HepG2 (cell line): Measurements from ENCODE around the gene ICE2. TPM values are rescaled to one million over a fixed set of nuclear protein-coding genes. Genes with fewer than 3 reads are reported as not detected.

Experiments used
- EHMT2 ChIP-seq: fragments of 200-600 bp; sonication (generic); IDR thresholded peaks from 2 replicates; pipeline ENCODE4 v1.7.0; 2017; ENCODE audit warnings: antibody characterized with exemption, low read depth, low read length, borderline replicate concordance
- NFE2 ChIP-seq: sonication (generic); formaldehyde crosslinking; IDR thresholded peaks from 2 replicates; pipeline ENCODE4 v1.4.0; 2020; ENCODE audit warnings: missing genetic modification reagents
- RELA ChIP-seq: sonication (generic); formaldehyde crosslinking; IDR thresholded peaks from 2 replicates; pipeline ENCODE4 v1.4.0; 2020; ENCODE audit warnings: missing genetic modification reagents
- RXRA ChIP-seq: sonication (generic); formaldehyde crosslinking; IDR thresholded peaks from 2 replicates; pipeline ENCODE4 v1.5.1; 2020; ENCODE audit warnings: missing genetic modification reagents
- SUZ12 ChIP-seq: fragments of 150-350 bp; IDR thresholded peaks from 2 replicates; pipeline ENCODE4 v1.6.1; 2014; ENCODE audit warnings: low read depth, low read length
- ZBTB8A ChIP-seq: sonication (generic); formaldehyde crosslinking; IDR thresholded peaks from 2 replicates; pipeline ENCODE4 v1.4.0; 2020; ENCODE audit warnings: mild to moderate bottlenecking, low read depth, missing genetic modification reagents, borderline replicate concordance
- ZNF207 ChIP-seq: fragments of 450-650 bp; IDR thresholded peaks from 2 replicates; pipeline ENCODE4 v1.6.1; 2016; ENCODE audit warnings: antibody characterized with exemption, borderline replicate concordance
- ZNF382 ChIP-seq: sonication (generic); formaldehyde crosslinking; IDR thresholded peaks from 2 replicates; pipeline ENCODE4 v1.5.0; 2020; ENCODE audit warnings: missing genetic modification reagents, mild to moderate bottlenecking, borderline replicate concordance
- ZNF770 ChIP-seq: sonication (generic); formaldehyde crosslinking; IDR thresholded peaks from 2 replicates; pipeline ENCODE4 v1.5.0; 2020; ENCODE audit warnings: mild to moderate bottlenecking, missing genetic modification reagents
- polyA plus RNA-seq, 8 experiments: library from polyadenylated mRNA; depleted of rRNA in 3 of 8; stranded (reverse) in 7 of 8; unstranded in 1 of 8; fragments of >200 nt; fragmentation: Illumina TruSeq in 4 of 8; extraction: Trizol in 4 of 8; gene quantifications; 2 replicates each; pipeline versions ENCODE4 v1.2.1 to v1.2.3, GENCODE V29; 2011 to 2016; ENCODE audit warnings: low read depth in 4 of 8, missing spikeins in 1 of 8, mixed read lengths in 1 of 8; ENCODE audit not compliant: insufficient read depth in 1 of 8
- total RNA-seq, 5 experiments: library from RNA; depleted of rRNA; stranded (reverse); fragments of >200 nt; fragmentation: Illumina TruSeq; extraction: Trizol; gene quantifications; 2 replicates each; pipeline ENCODE4 v1.2.3, GENCODE V29; 2016; ENCODE audit warnings: low read depth in 1 of 5
- TF ChIP-seq, protein P1 (sequence below): sonication (generic); formaldehyde crosslinking; IDR thresholded peaks from 2 replicates; pipeline ENCODE4 v1.4.0; 2020; ENCODE audit warnings: mild to moderate bottlenecking, missing genetic modification reagents
- TF ChIP-seq, protein P2 (sequence below), 2 experiments: fragments of 450-650 bp in 1 of 2; sonication (generic) in 1 of 2; formaldehyde crosslinking in 1 of 2; IDR thresholded peaks; 2 replicates each; pipeline versions ENCODE4 v1.6.1 to v1.8.0; 2016 to 2022; ENCODE audit warnings: antibody characterized with exemption in 1 of 2, mild to moderate bottlenecking in 1 of 2, missing genetic modification reagents in 1 of 2
- TF ChIP-seq, protein P3 (sequence below): sonication (generic); formaldehyde crosslinking; IDR thresholded peaks from 2 replicates; pipeline ENCODE4 v1.4.0; 2020; ENCODE audit warnings: mild to moderate bottlenecking, missing genetic modification reagents

Gene ICE2
- total and polyA plus RNA-seq, 2 of the 13 experiments (the other 11 are each of a cell fraction or from before 2014, with no cell fraction given): 24.8 to 26.4 TPM

- TF ChIP-seq, protein P1, sequence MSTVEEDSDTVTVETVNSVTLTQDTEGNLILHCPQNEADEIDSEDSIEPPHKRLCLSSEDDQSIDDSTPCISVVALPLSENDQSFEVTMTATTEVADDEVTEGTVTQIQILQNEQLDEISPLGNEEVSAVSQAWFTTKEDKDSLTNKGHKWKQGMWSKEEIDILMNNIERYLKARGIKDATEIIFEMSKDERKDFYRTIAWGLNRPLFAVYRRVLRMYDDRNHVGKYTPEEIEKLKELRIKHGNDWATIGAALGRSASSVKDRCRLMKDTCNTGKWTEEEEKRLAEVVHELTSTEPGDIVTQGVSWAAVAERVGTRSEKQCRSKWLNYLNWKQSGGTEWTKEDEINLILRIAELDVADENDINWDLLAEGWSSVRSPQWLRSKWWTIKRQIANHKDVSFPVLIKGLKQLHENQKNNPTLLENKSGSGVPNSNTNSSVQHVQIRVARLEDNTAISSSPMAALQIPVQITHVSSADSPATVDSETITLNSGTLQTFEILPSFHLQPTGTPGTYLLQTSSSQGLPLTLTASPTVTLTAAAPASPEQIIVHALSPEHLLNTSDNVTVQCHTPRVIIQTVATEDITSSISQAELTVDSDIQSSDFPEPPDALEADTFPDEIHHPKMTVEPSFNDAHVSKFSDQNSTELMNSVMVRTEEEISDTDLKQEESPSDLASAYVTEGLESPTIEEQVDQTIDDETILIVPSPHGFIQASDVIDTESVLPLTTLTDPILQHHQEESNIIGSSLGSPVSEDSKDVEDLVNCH: no peak
- TF ChIP-seq RXRA: peak; percentile 45; the same call in 1 of the 2 replicates
- no peak for TF ChIP-seq SUZ12
- TF ChIP-seq ZNF382: no peak
- TF ChIP-seq, protein P2, sequence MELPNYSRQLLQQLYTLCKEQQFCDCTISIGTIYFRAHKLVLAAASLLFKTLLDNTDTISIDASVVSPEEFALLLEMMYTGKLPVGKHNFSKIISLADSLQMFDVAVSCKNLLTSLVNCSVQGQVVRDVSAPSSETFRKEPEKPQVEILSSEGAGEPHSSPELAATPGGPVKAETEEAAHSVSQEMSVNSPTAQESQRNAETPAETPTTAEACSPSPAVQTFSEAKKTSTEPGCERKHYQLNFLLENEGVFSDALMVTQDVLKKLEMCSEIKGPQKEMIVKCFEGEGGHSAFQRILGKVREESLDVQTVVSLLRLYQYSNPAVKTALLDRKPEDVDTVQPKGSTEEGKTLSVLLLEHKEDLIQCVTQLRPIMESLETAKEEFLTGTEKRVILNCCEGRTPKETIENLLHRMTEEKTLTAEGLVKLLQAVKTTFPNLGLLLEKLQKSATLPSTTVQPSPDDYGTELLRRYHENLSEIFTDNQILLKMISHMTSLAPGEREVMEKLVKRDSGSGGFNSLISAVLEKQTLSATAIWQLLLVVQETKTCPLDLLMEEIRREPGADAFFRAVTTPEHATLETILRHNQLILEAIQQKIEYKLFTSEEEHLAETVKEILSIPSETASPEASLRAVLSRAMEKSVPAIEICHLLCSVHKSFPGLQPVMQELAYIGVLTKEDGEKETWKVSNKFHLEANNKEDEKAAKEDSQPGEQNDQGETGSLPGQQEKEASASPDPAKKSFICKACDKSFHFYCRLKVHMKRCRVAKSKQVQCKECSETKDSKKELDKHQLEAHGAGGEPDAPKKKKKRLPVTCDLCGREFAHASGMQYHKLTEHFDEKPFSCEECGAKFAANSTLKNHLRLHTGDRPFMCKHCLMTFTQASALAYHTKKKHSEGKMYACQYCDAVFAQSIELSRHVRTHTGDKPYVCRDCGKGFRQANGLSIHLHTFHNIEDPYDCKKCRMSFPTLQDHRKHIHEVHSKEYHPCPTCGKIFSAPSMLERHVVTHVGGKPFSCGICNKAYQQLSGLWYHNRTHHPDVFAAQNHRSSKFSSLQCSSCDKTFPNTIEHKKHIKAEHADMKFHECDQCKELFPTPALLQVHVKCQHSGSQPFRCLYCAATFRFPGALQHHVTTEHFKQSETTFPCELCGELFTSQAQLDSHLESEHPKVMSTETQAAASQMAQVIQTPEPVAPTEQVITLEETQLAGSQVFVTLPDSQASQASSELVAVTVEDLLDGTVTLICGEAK (IDR thresholded peaks at IDR 0.05): no peak
- TF ChIP-seq, protein P2 (CRISPR knock-in tag; IDR thresholded peaks at IDR 0.05): no peak; the same call in 1 of the 2 replicates
- TF ChIP-seq ZBTB8A: no peak
- peak; percentile 42; the same call in 1 of the 2 replicates for TF ChIP-seq ZNF770 (CRISPR knock-in tag)
- peak; percentile 75; the same call in 1 of the 2 replicates for TF ChIP-seq NFE2 (CRISPR knock-in tag)
- TF ChIP-seq ZNF207: no peak
- TF ChIP-seq, protein P3, sequence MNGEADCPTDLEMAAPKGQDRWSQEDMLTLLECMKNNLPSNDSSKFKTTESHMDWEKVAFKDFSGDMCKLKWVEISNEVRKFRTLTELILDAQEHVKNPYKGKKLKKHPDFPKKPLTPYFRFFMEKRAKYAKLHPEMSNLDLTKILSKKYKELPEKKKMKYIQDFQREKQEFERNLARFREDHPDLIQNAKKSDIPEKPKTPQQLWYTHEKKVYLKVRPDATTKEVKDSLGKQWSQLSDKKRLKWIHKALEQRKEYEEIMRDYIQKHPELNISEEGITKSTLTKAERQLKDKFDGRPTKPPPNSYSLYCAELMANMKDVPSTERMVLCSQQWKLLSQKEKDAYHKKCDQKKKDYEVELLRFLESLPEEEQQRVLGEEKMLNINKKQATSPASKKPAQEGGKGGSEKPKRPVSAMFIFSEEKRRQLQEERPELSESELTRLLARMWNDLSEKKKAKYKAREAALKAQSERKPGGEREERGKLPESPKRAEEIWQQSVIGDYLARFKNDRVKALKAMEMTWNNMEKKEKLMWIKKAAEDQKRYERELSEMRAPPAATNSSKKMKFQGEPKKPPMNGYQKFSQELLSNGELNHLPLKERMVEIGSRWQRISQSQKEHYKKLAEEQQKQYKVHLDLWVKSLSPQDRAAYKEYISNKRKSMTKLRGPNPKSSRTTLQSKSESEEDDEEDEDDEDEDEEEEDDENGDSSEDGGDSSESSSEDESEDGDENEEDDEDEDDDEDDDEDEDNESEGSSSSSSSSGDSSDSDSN: 0 out of 2 replicates have a peak, but pooled peaks have one; percentile 19
- no peak for TF ChIP-seq RELA (CRISPR knock-in tag)
- no peak for TF ChIP-seq EHMT2
Observed at GRCh38 chr15:60379525-60380274, 99.2 kb downstream of the ICE2 start (continued).
